Neural cell (in vitro differentiated cells): Measurements from ENCODE around the gene MYO5A. TPM values are rescaled to one million over a fixed set of nuclear protein-coding genes. Genes with fewer than 3 reads are reported as not detected.

Experiments
- H2AFZ ChIP-seq: fragments of 200-600, 300-800 bp; sonication (generic), shearing (Covaris generic); 2 replicates; pipeline ENCODE4 v1.6.0; 2014; ENCODE audit warnings: low read depth, mild to moderate bottlenecking, antibody characterized with exemption, low read length, moderate library complexity
- H3F3A ChIP-seq: fragments of 200-600 bp; shearing (Covaris generic); 2 replicates; pipeline ENCODE4 v1.6.1; 2016; ENCODE audit warnings: mild to moderate bottlenecking, moderate library complexity, mixed read lengths, antibody characterized with exemption, low read length; ENCODE audit not compliant: insufficient read depth, poor library complexity, severe bottlenecking
- H3K27ac ChIP-seq: fragments of 200-600, 300-800 bp; sonication (generic), shearing (Covaris generic); 2 replicates; pipeline ENCODE4 v1.5.1; 2014; ENCODE audit warnings: mild to moderate bottlenecking, low read length, moderate library complexity
- H3K27me3 ChIP-seq: fragments of 300-800, 200-600 bp; sonication (generic), shearing (Covaris generic); 2 replicates; pipeline ENCODE4 v1.6.0; 2014; ENCODE audit warnings: mild to moderate bottlenecking, low read depth, low read length, moderate library complexity; ENCODE audit not compliant: insufficient read depth
- H3K36me3 ChIP-seq: fragments of 300-800, 200-600 bp; sonication (generic), shearing (Covaris generic); 2 replicates; pipeline ENCODE4 v1.5.1; 2014; ENCODE audit warnings: mild to moderate bottlenecking, antibody characterized with exemption, low read length, moderate library complexity; ENCODE audit not compliant: insufficient read depth
- H3K4me2 ChIP-seq: fragments of 300-800, 200-600 bp; sonication (generic), shearing (Covaris generic); 2 replicates; pipeline ENCODE4 v1.6.0; 2014; ENCODE audit warnings: mild to moderate bottlenecking, low read length
- H3K4me3 ChIP-seq: fragments of 300-800, 200-600 bp; sonication (generic), shearing (Covaris generic); 2 replicates; pipeline ENCODE4 v1.5.1; 2014; ENCODE audit warnings: mild to moderate bottlenecking, low read length, moderate library complexity
- H3K79me2 ChIP-seq: fragments of 200-600 bp; shearing (Covaris generic); replicated peaks from 2 replicates; pipeline ENCODE4 v1.6.0; 2014; ENCODE audit warnings: mild to moderate bottlenecking, low read length, moderate library complexity; ENCODE audit not compliant: insufficient read depth
- H3K9ac ChIP-seq: fragments of 300-800, 200-600 bp; sonication (generic), shearing (Covaris generic); 2 replicates; pipeline ENCODE4 v1.6.1; 2016; ENCODE audit warnings: mild to moderate bottlenecking, low read length, mixed read lengths
- H3K9me2 ChIP-seq: fragments of 200-600 bp; shearing (Covaris generic); 2 replicates; pipeline ENCODE4 v1.6.1; 2016; ENCODE audit warnings: mild to moderate bottlenecking, low read length, mixed read lengths; ENCODE audit not compliant: insufficient read depth
- H3K9me3 ChIP-seq: fragments of 200-600, 300-800 bp; sonication (generic), shearing (Covaris generic); 2 replicates; pipeline ENCODE4 v1.6.1; 2016; ENCODE audit warnings: mild to moderate bottlenecking, mixed run types, low read length, moderate library complexity, mixed read lengths
- H4K20me1 ChIP-seq: fragments of 200-600 bp; shearing (Covaris generic); 2 replicates; pipeline ENCODE4 v1.6.1; 2016; ENCODE audit warnings: mild to moderate bottlenecking, mixed run types; ENCODE audit not compliant: insufficient read depth
- EP300 ChIP-seq: fragments of 450-650 bp; conservative IDR thresholded peaks from 2 replicates; pipeline ENCODE4 v1.6.1; 2014; ENCODE audit warnings: antibody characterized with exemption, mild to moderate bottlenecking, moderate library complexity; ENCODE audit not compliant: poor library complexity, severe bottlenecking
- EZH2 ChIP-seq: fragments of 200-600, 300-800 bp; shearing (Covaris generic), sonication (generic); IDR thresholded peaks from 2 replicates; pipeline ENCODE4 v1.6.1; 2014; ENCODE audit warnings: antibody characterized with exemption, low read length, borderline replicate concordance, mild to moderate bottlenecking; ENCODE audit not compliant: insufficient read depth, poor library complexity, severe bottlenecking
- MXI1 ChIP-seq: fragments of 450-650 bp; conservative IDR thresholded peaks from 2 replicates; pipeline ENCODE4 v1.6.1; 2014; ENCODE audit warnings: antibody characterized with exemption, mild to moderate bottlenecking; ENCODE audit not compliant: poor library complexity, severe bottlenecking
- POLR2AphosphoS5 ChIP-seq: IDR thresholded peaks from 2 replicates; pipeline ENCODE4 v1.6.1; 2012
- RAD21 ChIP-seq: fragments of 450-650 bp; conservative IDR thresholded peaks from 2 replicates; pipeline ENCODE4 v1.6.1; 2014; ENCODE audit warnings: antibody characterized with exemption, mild to moderate bottlenecking, moderate library complexity
- SMC3 ChIP-seq: fragments of 450-650 bp; conservative IDR thresholded peaks from 2 replicates; pipeline ENCODE4 v1.6.1; 2014; ENCODE audit warnings: antibody characterized with exemption, mild to moderate bottlenecking, moderate library complexity; ENCODE audit not compliant: poor library complexity
- TAF1 ChIP-seq: IDR thresholded peaks from 2 replicates; pipeline ENCODE4 v1.6.1; 2012; ENCODE audit warnings: low read depth
- polyA plus RNA-seq: library from polyadenylated mRNA; depleted of rRNA; stranded (reverse); fragments of >200 nt; gene quantifications from 2 replicates; pipeline ENCODE4 v1.2.3, GENCODE V29; 2014
- TF ChIP-seq, protein P1 (sequence below): IDR thresholded peaks from 2 replicates; pipeline ENCODE4 v1.6.1; 2012; ENCODE audit warnings: borderline replicate concordance
- TF ChIP-seq, protein P2 (sequence below): fragments of 450-650 bp; IDR thresholded peaks from 2 replicates; pipeline ENCODE4 v1.5.1; 2014; ENCODE audit warnings: antibody characterized with exemption, mild to moderate bottlenecking, moderate library complexity; ENCODE audit not compliant: poor library complexity, severe bottlenecking

MYO5A gene
- polyA plus RNA-seq, 1 donor from 2014 or later, result 43.8 TPM

DNA sequence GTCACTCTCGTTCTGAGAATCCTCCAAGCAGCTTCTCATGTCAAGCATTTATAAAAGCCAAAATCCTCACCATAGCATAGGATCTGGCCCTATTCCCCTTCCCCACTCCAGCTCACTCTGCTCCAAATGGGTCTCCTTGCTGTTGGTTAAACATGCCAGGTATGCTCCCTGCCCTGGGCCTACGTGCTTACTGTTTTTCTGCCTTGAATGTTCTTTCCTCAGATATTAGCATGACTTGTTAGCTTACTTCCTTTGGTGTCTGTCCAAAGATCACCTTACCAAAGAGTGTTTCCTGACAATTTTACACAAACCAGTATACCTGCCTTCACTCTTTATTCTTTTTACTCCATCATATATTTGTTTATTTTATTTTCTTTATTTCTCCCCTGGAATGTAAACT is 200.0 kb downstream of the MYO5A start:
- no peaks in the 10 kb centered on the region for H3F3A ChIP-seq
- H3K9me3 ChIP-seq, result no peaks in the 10 kb centered on the region
- TF ChIP-seq, protein P1, sequence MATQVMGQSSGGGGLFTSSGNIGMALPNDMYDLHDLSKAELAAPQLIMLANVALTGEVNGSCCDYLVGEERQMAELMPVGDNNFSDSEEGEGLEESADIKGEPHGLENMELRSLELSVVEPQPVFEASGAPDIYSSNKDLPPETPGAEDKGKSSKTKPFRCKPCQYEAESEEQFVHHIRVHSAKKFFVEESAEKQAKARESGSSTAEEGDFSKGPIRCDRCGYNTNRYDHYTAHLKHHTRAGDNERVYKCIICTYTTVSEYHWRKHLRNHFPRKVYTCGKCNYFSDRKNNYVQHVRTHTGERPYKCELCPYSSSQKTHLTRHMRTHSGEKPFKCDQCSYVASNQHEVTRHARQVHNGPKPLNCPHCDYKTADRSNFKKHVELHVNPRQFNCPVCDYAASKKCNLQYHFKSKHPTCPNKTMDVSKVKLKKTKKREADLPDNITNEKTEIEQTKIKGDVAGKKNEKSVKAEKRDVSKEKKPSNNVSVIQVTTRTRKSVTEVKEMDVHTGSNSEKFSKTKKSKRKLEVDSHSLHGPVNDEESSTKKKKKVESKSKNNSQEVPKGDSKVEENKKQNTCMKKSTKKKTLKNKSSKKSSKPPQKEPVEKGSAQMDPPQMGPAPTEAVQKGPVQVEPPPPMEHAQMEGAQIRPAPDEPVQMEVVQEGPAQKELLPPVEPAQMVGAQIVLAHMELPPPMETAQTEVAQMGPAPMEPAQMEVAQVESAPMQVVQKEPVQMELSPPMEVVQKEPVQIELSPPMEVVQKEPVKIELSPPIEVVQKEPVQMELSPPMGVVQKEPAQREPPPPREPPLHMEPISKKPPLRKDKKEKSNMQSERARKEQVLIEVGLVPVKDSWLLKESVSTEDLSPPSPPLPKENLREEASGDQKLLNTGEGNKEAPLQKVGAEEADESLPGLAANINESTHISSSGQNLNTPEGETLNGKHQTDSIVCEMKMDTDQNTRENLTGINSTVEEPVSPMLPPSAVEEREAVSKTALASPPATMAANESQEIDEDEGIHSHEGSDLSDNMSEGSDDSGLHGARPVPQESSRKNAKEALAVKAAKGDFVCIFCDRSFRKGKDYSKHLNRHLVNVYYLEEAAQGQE, result no peak
- TF ChIP-seq RAD21 (no peak), EZH2 (no peak), MXI1 (no peak), EP300 (no peak), POLR2AphosphoS5 (no peak), TAF1 (no peak), SMC3 (no peak)
- TF ChIP-seq, protein P2, sequence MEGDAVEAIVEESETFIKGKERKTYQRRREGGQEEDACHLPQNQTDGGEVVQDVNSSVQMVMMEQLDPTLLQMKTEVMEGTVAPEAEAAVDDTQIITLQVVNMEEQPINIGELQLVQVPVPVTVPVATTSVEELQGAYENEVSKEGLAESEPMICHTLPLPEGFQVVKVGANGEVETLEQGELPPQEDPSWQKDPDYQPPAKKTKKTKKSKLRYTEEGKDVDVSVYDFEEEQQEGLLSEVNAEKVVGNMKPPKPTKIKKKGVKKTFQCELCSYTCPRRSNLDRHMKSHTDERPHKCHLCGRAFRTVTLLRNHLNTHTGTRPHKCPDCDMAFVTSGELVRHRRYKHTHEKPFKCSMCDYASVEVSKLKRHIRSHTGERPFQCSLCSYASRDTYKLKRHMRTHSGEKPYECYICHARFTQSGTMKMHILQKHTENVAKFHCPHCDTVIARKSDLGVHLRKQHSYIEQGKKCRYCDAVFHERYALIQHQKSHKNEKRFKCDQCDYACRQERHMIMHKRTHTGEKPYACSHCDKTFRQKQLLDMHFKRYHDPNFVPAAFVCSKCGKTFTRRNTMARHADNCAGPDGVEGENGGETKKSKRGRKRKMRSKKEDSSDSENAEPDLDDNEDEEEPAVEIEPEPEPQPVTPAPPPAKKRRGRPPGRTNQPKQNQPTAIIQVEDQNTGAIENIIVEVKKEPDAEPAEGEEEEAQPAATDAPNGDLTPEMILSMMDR, result no peak
- H3K79me2 ChIP-seq, result no peaks in the 10 kb centered on the region
- peaks cover 20% of the 10 kb centered on the region for H3K36me3 ChIP-seq
- H3K9me2 ChIP-seq, result no peaks in the 10 kb centered on the region
- no peak overlapping the region for H3K27ac ChIP-seq
- no peak overlapping the region for H3K4me3 ChIP-seq
- no peak overlapping the region for H2AFZ ChIP-seq
- H3K9ac ChIP-seq, result no peak overlapping the region
- no peaks in the 10 kb centered on the region for H3K27me3 ChIP-seq
- H3K4me2 ChIP-seq, result no peak overlapping the region
- H4K20me1 ChIP-seq, result no peaks in the 10 kb centered on the region

DNA sequence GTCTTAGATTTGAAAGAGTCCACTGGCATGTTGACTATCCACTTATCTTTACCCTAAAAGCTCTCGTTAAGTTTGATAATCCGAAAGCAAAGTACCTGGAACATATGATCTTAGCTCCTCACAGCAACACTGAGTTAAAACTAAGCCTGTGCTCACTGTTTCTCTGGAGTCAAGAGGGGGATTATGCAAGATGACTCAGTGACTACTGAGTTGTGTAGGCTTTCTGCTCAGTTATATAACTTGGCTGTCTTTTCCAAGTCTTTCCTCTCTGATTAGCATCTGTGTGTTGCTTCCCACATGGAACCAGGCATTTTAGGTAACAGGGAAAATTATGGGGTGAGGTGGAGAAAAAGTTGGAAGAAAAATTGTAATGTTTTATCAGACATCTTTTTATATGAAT is 201.9 kb downstream of the MYO5A start:
- TF ChIP-seq, protein P1, result no peak
- no peak for TF ChIP-seq RAD21
- no peak for TF ChIP-seq MXI1
- TF ChIP-seq EZH2, result no peak
- TF ChIP-seq, protein P2, result no peak
- H3K79me2 ChIP-seq, result no peaks in the 10 kb centered on the region
- H3K4me3 ChIP-seq, result no peak overlapping the region
- H3K36me3 ChIP-seq, result peaks cover 20% of the 10 kb centered on the region
- H3K9ac ChIP-seq, result no peak overlapping the region
- no peak overlapping the region for H3K4me2 ChIP-seq
- no peak overlapping the region for H3K27ac ChIP-seq
- H3F3A ChIP-seq, result no peaks in the 10 kb centered on the region
- no peaks in the 10 kb centered on the region for H3K27me3 ChIP-seq
- H2AFZ ChIP-seq, result no peak overlapping the region
- H4K20me1 ChIP-seq, result no peaks in the 10 kb centered on the region
- H3K9me3 ChIP-seq, result no peaks in the 10 kb centered on the region
- H3K9me2 ChIP-seq, result no peaks in the 10 kb centered on the region
